K562 (cell line): ENCODE measurements around the gene SLC5A7. TPM values are rescaled to one million over a fixed set of nuclear protein-coding genes. Genes with fewer than 3 reads are reported as not detected.
A peak's percentile ranks its signal among the peaks of the same experiment; 100 is the strongest.

Source experiments
- ATAC-seq: fragments of 200-7000 bp; cut with Tn5 transposase; 3 replicates; pipeline ENCODE4 v1.9.1; 2020; ENCODE audit warnings: moderate library complexity
- BruUV-seq: library from RNA; stranded (reverse); fragments of 400-500 nt; replicated peaks from 2 replicates; lab custom pipeline; 2021; lab: Mats Ljungman, UMichigan
- CTCF ChIA-PET: fragments of 300-600 bp; formaldehyde crosslinking; extraction: SDS; loops from one replicate; lab custom pipeline; 2021; ENCODE audit warnings: low intra/inter-chr PET ratio; lab: Yijun Ruan, JAX
- POLR2A ChIA-PET: fragments of 300-600, 350-650 bp; sonication (Branson Sonifier 250); formaldehyde crosslinking; extraction: SDS; loops from one replicate; lab custom pipeline; 2021; ENCODE audit warnings: antibody characterized with exemption, inconsistent platforms; lab: Yijun Ruan, JAX
- DNase-seq, 4 experiments: peaks; one replicate each; pipeline versions ENCODE4 v3.0.0 to v3.0.0-alpha.2; 2011 to 2018; ENCODE audit warnings: low spot score in 3 of 4, mixed read lengths in 3 of 4; ENCODE audit errors: extremely low read depth in 1 of 4
- FAIRE-seq: peaks from 2 replicates; lab custom pipeline; 2011; peaks lifted over from hg19 to GRCh38; lab: Jason Lieb, UNC
- H2AFZ ChIP-seq: 2 replicates; pipeline ENCODE4 v1.6.0; 2011; ENCODE audit warnings: low read depth, low read length, control low read depth, inconsistent platforms
- H3K27ac ChIP-seq: fragments of 200-600 bp; 3 replicates; pipeline ENCODE4 v1.8.0; 2011; ENCODE audit warnings: low read depth, mild to moderate bottlenecking, control low read depth, inconsistent platforms, low read length, moderate library complexity, mixed read lengths; ENCODE audit errors: extremely low read depth
- H3K27me3 ChIP-seq, 2 experiments: fragments of 300-600 bp in 1 of 2; 2 replicates in 1 of 2; 3 replicates in 1 of 2; pipeline versions ENCODE4 v1.6.0 to v1.8.0; 2011; ENCODE audit warnings: inconsistent platforms in 2 of 2, low read length in 2 of 2, mild to moderate bottlenecking in 1 of 2, mixed read lengths in 1 of 2, moderate library complexity in 1 of 2; ENCODE audit not compliant: control insufficient read depth in 2 of 2, insufficient read depth in 2 of 2
- H3K36me3 ChIP-seq: fragments of 300-600 bp; 3 replicates; pipeline ENCODE4 v1.8.0; 2011; ENCODE audit warnings: mild to moderate bottlenecking, low read length, inconsistent platforms; ENCODE audit not compliant: control insufficient read depth, insufficient read depth
- H3K4me1 ChIP-seq, 2 experiments: fragments of 200-600 bp in 1 of 2; replicated peaks in 1 of 2; 2 replicates in 1 of 2; 3 replicates in 1 of 2; pipeline versions ENCODE4 v1.5.1 to v1.8.0; 2011; ENCODE audit warnings: inconsistent platforms in 2 of 2, low read length in 2 of 2, mild to moderate bottlenecking in 1 of 2, mixed read lengths in 1 of 2, moderate library complexity in 1 of 2; ENCODE audit not compliant: control insufficient read depth in 2 of 2, insufficient read depth in 2 of 2
- H3K4me2 ChIP-seq: 2 replicates; pipeline ENCODE4 v1.6.1; 2011; ENCODE audit warnings: low read length, control low read depth, inconsistent platforms, mixed read lengths; ENCODE audit not compliant: insufficient read depth
- H3K4me3 ChIP-seq: fragments of 200-600 bp; sonication (generic), shearing (Covaris generic); 2 replicates; pipeline ENCODE4 v1.5.1; 2016; ENCODE audit warnings: control low read depth, inconsistent platforms
- H3K79me2 ChIP-seq: fragments of 200-600 bp; 3 replicates; pipeline ENCODE4 v1.8.0; 2011; ENCODE audit warnings: low read length, inconsistent platforms; ENCODE audit not compliant: control insufficient read depth, insufficient read depth
- H3K9ac ChIP-seq, 2 experiments: 2 replicates each; pipeline versions ENCODE4 v1.6.0 to v1.6.1; 2011; ENCODE audit warnings: low read depth in 2 of 2, low read length in 2 of 2, control low read depth in 1 of 2, inconsistent platforms in 1 of 2, mild to moderate bottlenecking in 1 of 2, mixed read lengths in 1 of 2; ENCODE audit not compliant: insufficient read depth in 1 of 2
- H3K9me1 ChIP-seq: one replicate; pipeline ENCODE4 v1.6.0; 2011; ENCODE audit warnings: inconsistent platforms, mild to moderate bottlenecking, low read length, moderate library complexity; ENCODE audit not compliant: control insufficient read depth, insufficient read depth
- H3K9me3 ChIP-seq: replicated peaks from 2 replicates; pipeline ENCODE4 v1.5.1; 2011; ENCODE audit warnings: low read depth, low read length, inconsistent platforms; ENCODE audit not compliant: control insufficient read depth, insufficient read depth
- H4K20me1 ChIP-seq: replicated peaks from 2 replicates; pipeline ENCODE4 v1.6.1; 2011; ENCODE audit warnings: low read length, inconsistent platforms, mixed read lengths; ENCODE audit not compliant: control insufficient read depth, insufficient read depth
- CBFA2T2 ChIP-seq: fragments of 450-650 bp; conservative IDR thresholded peaks from 2 replicates; pipeline ENCODE4 v1.6.1; 2017; ENCODE audit warnings: mild to moderate bottlenecking
- CBFB ChIP-seq: sonication (generic); formaldehyde crosslinking; IDR thresholded peaks from 2 replicates; pipeline ENCODE4 v1.4.0; 2020; ENCODE audit warnings: mild to moderate bottlenecking, missing genetic modification reagents
- CCAR2 ChIP-seq: fragments of 200-400 bp; formaldehyde crosslinking; IDR thresholded peaks from 2 replicates; pipeline ENCODE4 v1.6.1; 2017; ENCODE audit warnings: mild to moderate bottlenecking, low read depth, low read length
- CHD2 ChIP-seq: IDR thresholded peaks from 2 replicates; pipeline ENCODE4 v1.6.1; 2011; ENCODE audit warnings: low read depth, low read length
- ETV6 ChIP-seq, 3 experiments: fragments of 150-350 bp in 1 of 3; sonication (generic) in 1 of 3; formaldehyde crosslinking in 1 of 3; IDR thresholded peaks; 2 replicates each; pipeline versions ENCODE4 v1.6.1 to v1.8.0; 2014 to 2022; ENCODE audit warnings: borderline replicate concordance in 2 of 3, low read depth in 2 of 3, antibody characterized with exemption in 1 of 3, low read length in 1 of 3, mild to moderate bottlenecking in 1 of 3, missing genetic modification reagents in 1 of 3
- FOXJ2 ChIP-seq: fragments of 200-800 bp; sonication (Bioruptor generic); IDR thresholded peaks from 2 replicates; pipeline ENCODE4 v1.6.1; 2016; ENCODE audit warnings: missing genetic modification characterization, missing compliant biosample characterization
- MAFG ChIP-seq: fragments of 450-650 bp; conservative IDR thresholded peaks from 2 replicates; pipeline ENCODE4 v1.6.1; 2016; ENCODE audit warnings: missing genetic modification characterization, missing compliant biosample characterization
- MAFK ChIP-seq: IDR thresholded peaks from 2 replicates; pipeline ENCODE4 v1.6.1; 2011; ENCODE audit warnings: low read length, improper control_type of control experiment
- PHB ChIP-seq: fragments of 250-450 bp; sonication (Bioruptor Pico); IDR thresholded peaks from 2 replicates; pipeline ENCODE4 v1.5.0; 2021
- PHF21A ChIP-seq: fragments of 450-650 bp; IDR thresholded peaks from 2 replicates; pipeline ENCODE4 v1.6.1; 2017; ENCODE audit warnings: low read depth, borderline replicate concordance
- RFX7 ChIP-seq: fragments of 250-450 bp; sonication (Bioruptor Pico); IDR thresholded peaks from 2 replicates; pipeline ENCODE4 v1.5.1; 2021; ENCODE audit warnings: mild to moderate bottlenecking
- SAFB2 ChIP-seq: fragments of 200-400 bp; formaldehyde crosslinking; IDR thresholded peaks from 2 replicates; pipeline ENCODE4 v1.6.1; 2018; ENCODE audit warnings: borderline replicate concordance, low read length, low read depth, moderate library complexity; ENCODE audit not compliant: severe bottlenecking
- SREBF1 ChIP-seq: fragments of 150-350 bp; IDR thresholded peaks from 2 replicates; pipeline ENCODE4 v1.6.1; 2014; ENCODE audit warnings: antibody characterized with exemption, low read depth, low read length, borderline replicate concordance
- ZNF140 ChIP-seq: fragments of 250-450 bp; sonication (Bioruptor Pico); IDR thresholded peaks from 2 replicates; pipeline ENCODE4 v1.8.0; 2021; ENCODE audit warnings: moderate library complexity, mild to moderate bottlenecking, inconsistent platforms
- ZNF436 ChIP-seq: fragments of 250-450, 450-650 bp; sonication (Bioruptor Pico); formaldehyde crosslinking; IDR thresholded peaks from 2 replicates; pipeline ENCODE4 v1.7.0; 2020; ENCODE audit warnings: mild to moderate bottlenecking
- WGBS: fragments of 100-300 bp; shearing (Covaris generic); methylation state at CpG from one replicate; pipeline ENCODE4 v1.1.6; 2016; ENCODE audit warnings: low coverage, mixed read lengths; ENCODE audit not compliant: insufficient coverage; ENCODE audit errors: missing lambda C conversion rate; 5-methylcytosine and 5-hydroxymethylcytosine counted together
- in situ Hi-C: fragments of 300-500 bp; cut with MboI; formaldehyde crosslinking; loops from 4 replicates; pipeline ENCODE4 v1.15.0; 2018; ENCODE audit warnings: inconsistent platforms, mixed read lengths
- intact Hi-C: fragments of 100-400 bp; cut with micrococcal nuclease; formaldehyde crosslinking; loops from 2 replicates; pipeline ENCODE4 v1.14.2; 2022
- polyA plus RNA-seq, 8 experiments: library from polyadenylated mRNA; depleted of rRNA in 4 of 8; stranded (reverse) in 5 of 8; unstranded in 3 of 8; fragments of >200 nt; fragmentation: Nextera tagmentation in 2 of 8; fragmentation: Illumina TruSeq in 1 of 8; extraction: Ambion mirVana in 2 of 8; extraction: Trizol in 1 of 8; gene quantifications; 2 replicates each; pipeline versions ENCODE4 v1.2.1 to v1.2.3, GENCODE V29; 2011 to 2014; ENCODE audit warnings: inconsistent platforms in 1 of 8, missing spikeins in 1 of 8
- total RNA-seq, 7 experiments: library from RNA; depleted of rRNA in 6 of 7; stranded (reverse); fragments of >200 nt in 6 of 7; fragmentation: Illumina TruSeq in 2 of 7; extraction: Trizol in 2 of 7; gene quantifications; 2 replicates each; pipeline versions ENCODE4 v1.2.1 to v1.2.3, GENCODE V29; 2011 to 2021; ENCODE audit warnings: low replicate concordance in 1 of 7

SLC5A7 gene
- total and polyA plus RNA-seq, 9 of the 15 experiments (the other 6 are each of a cell fraction or from before 2014, with no cell fraction given), result not detected

- intact Hi-C loops, result no loop called here
- WGBS, result 0% methylated on average over 2 of the region's 2 CpGs
- ATAC-seq (no peak), FAIRE-seq (no peak)
- CTCF ChIA-PET, result no interaction called here
- Histone ChIP-seq H4K20me1 (no peaks in the 10 kb centered on the region), H3K79me2 (no peaks in the 10 kb centered on the region), H3K4me2 (no peak overlapping the region), H3K9me3 (no peaks in the 10 kb centered on the region)
- no peak for TF ChIP-seq FOXJ2
- no peak for TF ChIP-seq SAFB2
- TF ChIP-seq, all 486 proteins: peak for 0
- no peak for DNase-seq
- no peaks in the 10 kb centered on the region for H3K27me3 ChIP-seq
- H3K4me1 ChIP-seq, result no peaks in the 10 kb centered on the region
- no peak overlapping the region for H2AFZ ChIP-seq
- no peaks in the 10 kb centered on the region for H3K36me3 ChIP-seq
- H3K9ac ChIP-seq, result no peak overlapping the region
- no peak overlapping the region for H3K4me3 ChIP-seq
- H3K27ac ChIP-seq, result no peak overlapping the region
- H3K9me1 ChIP-seq, result no peaks in the 10 kb centered on the region
- BruUV-seq, result no TSS peak
- in situ Hi-C loops, result no loop called here
- POLR2A ChIA-PET, result no interaction called here
Observed at GRCh38 chr2:107999158-107999557, 12.8 kb downstream of the SLC5A7 start.

GRCh38 chr2:108010912-108011591, 24.7 kb downstream of the SLC5A7 start:
- no peak overlapping the region for H3K4me3 ChIP-seq
- H3K4me2 ChIP-seq, result no peak overlapping the region
- POLR2A ChIA-PET, result no interaction called here
- FAIRE-seq (no peak), ATAC-seq (no peak), DNase-seq (no peak)
- H3K36me3 ChIP-seq, result no peaks in the 10 kb centered on the region
- no peaks in the 10 kb centered on the region for H3K9me3 ChIP-seq
- intact Hi-C loops, result no loop called here
- CTCF ChIA-PET, result no interaction called here
- no peaks in the 10 kb centered on the region for H3K27me3 ChIP-seq
- no peaks in the 10 kb centered on the region for H3K9me1 ChIP-seq
- in situ Hi-C loops, result no loop called here
- H3K4me1 ChIP-seq, result no peaks in the 10 kb centered on the region
- 0% methylated on average over 2 of the region's 2 CpGs for WGBS
- no peak overlapping the region for H3K27ac ChIP-seq
- H3K79me2 ChIP-seq, result no peaks in the 10 kb centered on the region
- H3K9ac ChIP-seq, result no peak overlapping the region
- BruUV-seq, result no TSS peak
- no peak overlapping the region for H2AFZ ChIP-seq
- no peaks in the 10 kb centered on the region for H4K20me1 ChIP-seq
- TF ChIP-seq PHB (no peak), ZNF140 (CRISPR knock-in tag) (no peak), ETV6 (IDR thresholded peaks at IDR 0.05; ENCODE audit: borderline replicate concordance in 1 of 2, low read depth in 2 of 2, low read length in 1 of 2) (no peak), ETV6 (CRISPR knock-in tag; IDR thresholded peaks at IDR 0.05; ENCODE audit: borderline replicate concordance) (no peak), SREBF1 (no peak), ZNF436 (CRISPR knock-in tag) (no peak), MAFG (peak; percentile 22; the same call in 1 of the 2 replicates), PHF21A (no peak), CCAR2 (no peak), CHD2 (no peak), CBFA2T2 (no peak), MAFK (peak; percentile 28; the same call in 1 of the 2 replicates), CBFB (no peak), RFX7 (CRISPR knock-in tag) (no peak)
